H1 (cell line): ENCODE data around the gene AP2A2. TPM values are rescaled to one million over a fixed set of nuclear protein-coding genes. Genes with fewer than 3 reads are reported as not detected.
A peak's percentile ranks its signal among the peaks of the same experiment; 100 is the strongest.

ENCODE experiments used
- BACH1 ChIP-seq: IDR thresholded peaks from 2 replicates; pipeline ENCODE4 v1.6.1; 2012; ENCODE audit warnings: low read length, improper control_type of control experiment
- CHD7 ChIP-seq: fragments of 300-600 bp; sonication (generic); IDR thresholded peaks from 2 replicates; pipeline ENCODE4 v1.7.1; 2012; ENCODE audit warnings: low read length, moderate library complexity, mild to moderate bottlenecking, inconsistent platforms; ENCODE audit not compliant: insufficient replicate concordance
- EZH2 ChIP-seq: fragments of 200-600 bp; sonication (generic); IDR thresholded peaks from 2 replicates; pipeline ENCODE4 v1.7.1; 2012; ENCODE audit warnings: low read depth, mild to moderate bottlenecking, moderate library complexity, low read length, inconsistent platforms; ENCODE audit not compliant: severe bottlenecking
- GABPA ChIP-seq: IDR thresholded peaks from 2 replicates; pipeline ENCODE4 v1.6.1; 2011; ENCODE audit warnings: mild to moderate bottlenecking, low read length, moderate library complexity, borderline replicate concordance; ENCODE audit not compliant: insufficient read depth
- HDAC2 ChIP-seq, 2 experiments: fragments of 300-600 bp in 1 of 2; sonication (generic) in 1 of 2; IDR thresholded peaks; 2 replicates each; pipeline ENCODE4 v1.6.1; 2011 to 2012; ENCODE audit warnings: low read depth in 2 of 2, low read length in 2 of 2, mild to moderate bottlenecking in 2 of 2, moderate library complexity in 2 of 2, borderline replicate concordance in 1 of 2, inconsistent platforms in 1 of 2
- KDM4A ChIP-seq: IDR thresholded peaks from one replicate; pipeline ENCODE4 v1.7.1; 2012; ENCODE audit warnings: low read depth, mild to moderate bottlenecking, moderate library complexity, low read length, inconsistent platforms; ENCODE audit not compliant: severe bottlenecking
- NANOG ChIP-seq: IDR thresholded peaks from 2 replicates; pipeline ENCODE4 v1.6.1; 2011; ENCODE audit warnings: low read length, low read depth, mild to moderate bottlenecking, inconsistent platforms; ENCODE audit not compliant: insufficient read depth, poor library complexity, severe bottlenecking
- PHF8 ChIP-seq: fragments of 200-600 bp; sonication (generic); conservative IDR thresholded peaks from 2 replicates; pipeline ENCODE4 v1.7.1; 2012; ENCODE audit warnings: low read depth, mild to moderate bottlenecking, inconsistent platforms, low read length, moderate library complexity
- POU5F1 ChIP-seq: IDR thresholded peaks from 2 replicates; pipeline ENCODE4 v1.6.1; 2011; ENCODE audit warnings: low read depth, mild to moderate bottlenecking, low read length, moderate library complexity
- SRF ChIP-seq: IDR thresholded peaks from 2 replicates; pipeline ENCODE4 v1.6.1; 2011; ENCODE audit warnings: mild to moderate bottlenecking, low read depth, low read length, moderate library complexity
- polyA plus RNA-seq, 7 experiments: library from polyadenylated mRNA; depleted of rRNA in 3 of 7; stranded (reverse) in 5 of 7; unstranded in 2 of 7; fragments of >200 nt in 5 of 7; fragments of 200-250 nt in 2 of 7; gene quantifications; 1 replicate in 5 of 7; 2 replicates in 1 of 7; 4 replicates in 1 of 7; pipeline versions ENCODE4 v1.2.1 to v1.2.3, GENCODE V29; 2011 to 2013; ENCODE audit warnings: missing spikeins in 2 of 7, mixed read lengths in 2 of 7
- total RNA-seq: library from RNA; stranded (reverse); fragmentation: NEBNext Ultra II Directional; extraction: Animal tissue kit (Norgen Biotek cat#: 25700); gene quantifications from 2 replicates; pipeline ENCODE4 v1.2.1, GENCODE V29; 2021
- TF ChIP-seq, protein P1 (sequence below): IDR thresholded peaks from 2 replicates; pipeline ENCODE4 v1.6.1; 2012; ENCODE audit warnings: inconsistent platforms

AP2A2 gene
- total and polyA plus RNA-seq, 2 of the 8 experiments (the other 6 are each of a cell fraction or from before 2014, with no cell fraction given): 50.0 to 65.0 TPM

- TF ChIP-seq BACH1 (no peak), KDM4A (no peak), HDAC2 (IDR thresholded peaks at IDR 0.05; ENCODE audit: borderline replicate concordance in 1 of 2, low read depth in 2 of 2, low read length in 2 of 2) (no peak), CHD7 (no peak), SRF (no peak), GABPA (0 out of 2 replicates have a peak, but pooled peaks have one; percentile 15), EZH2 (no peak), PHF8 (no peak), NANOG (no peak), POU5F1 (no peak)
- TF ChIP-seq, protein P1, sequence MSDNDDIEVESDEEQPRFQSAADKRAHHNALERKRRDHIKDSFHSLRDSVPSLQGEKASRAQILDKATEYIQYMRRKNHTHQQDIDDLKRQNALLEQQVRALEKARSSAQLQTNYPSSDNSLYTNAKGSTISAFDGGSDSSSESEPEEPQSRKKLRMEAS: peak; percentile 60
These were observed 50.2 kb downstream of the AP2A2 start (continued) for GRCh38 chr11:975827-976226.
